HG03378 (cell line): ENCODE data around the gene MRPS23.

Source experiments
- ATAC-seq: cut with Tn5 transposase; IDR thresholded peaks from one replicate; pipeline ENCODE4 v1.9.1; 2021; ENCODE audit warnings: mild to moderate bottlenecking, moderate library complexity; ENCODE audit not compliant: unreplicated experiment

MRPS23 gene

GRCh38 chr17:57838857-57839570, 10.8 kb downstream of the MRPS23 start:
- ATAC-seq = no peak

- no peak for ATAC-seq
These were observed 11.4 kb downstream of the MRPS23 start for GRCh38 chr17:57838453-57838852.

- no peak for ATAC-seq
These were observed 14.4 kb downstream of the MRPS23 start for GRCh38 chr17:57835333-57835900.

GRCh38 chr17:57834146-57834741, 15.6 kb downstream of the MRPS23 start:
- ATAC-seq = no peak

- ATAC-seq = no peak
These were observed 16.5 kb downstream of the MRPS23 start for GRCh38 chr17:57833179-57833939.

GRCh38 chr17:57832314-57833178, 17.3 kb downstream of the MRPS23 start:
- ATAC-seq = no peak

- ATAC-seq = no peak
These were observed 19.0 kb downstream of the MRPS23 start for GRCh38 chr17:57830880-57831279.

- no peak for ATAC-seq
These were observed 26.1 kb downstream of the MRPS23 start for GRCh38 chr17:57823469-57824401.

- ATAC-seq = no peak
These were observed 30.0 kb downstream of the MRPS23 start for GRCh38 chr17:57819867-57820266.

- no peak for ATAC-seq
These were observed 30.6 kb downstream of the MRPS23 start for GRCh38 chr17:57819285-57819684.

GRCh38 chr17:57818066-57818465, 31.8 kb downstream of the MRPS23 start:
- ATAC-seq = no peak

GRCh38 chr17:57817299-57817698, 32.5 kb downstream of the MRPS23 start:
- no peak for ATAC-seq

GRCh38 chr17:57814421-57814820, 35.4 kb downstream of the MRPS23 start:
- ATAC-seq = no peak

GRCh38 chr17:57811638-57812280, 38.1 kb downstream of the MRPS23 start:
- no peak for ATAC-seq

- no peak for ATAC-seq
These were observed 38.9 kb downstream of the MRPS23 start for GRCh38 chr17:57810721-57811637.

GRCh38 chr17:57809879-57810278, 40.0 kb downstream of the MRPS23 start:
- ATAC-seq = no peak

GRCh38 chr17:57808882-57809281, 41.0 kb downstream of the MRPS23 start:
- ATAC-seq = no peak
